Measurements from ENCODE around the gene GLO1.

GLO1 gene

DNA sequence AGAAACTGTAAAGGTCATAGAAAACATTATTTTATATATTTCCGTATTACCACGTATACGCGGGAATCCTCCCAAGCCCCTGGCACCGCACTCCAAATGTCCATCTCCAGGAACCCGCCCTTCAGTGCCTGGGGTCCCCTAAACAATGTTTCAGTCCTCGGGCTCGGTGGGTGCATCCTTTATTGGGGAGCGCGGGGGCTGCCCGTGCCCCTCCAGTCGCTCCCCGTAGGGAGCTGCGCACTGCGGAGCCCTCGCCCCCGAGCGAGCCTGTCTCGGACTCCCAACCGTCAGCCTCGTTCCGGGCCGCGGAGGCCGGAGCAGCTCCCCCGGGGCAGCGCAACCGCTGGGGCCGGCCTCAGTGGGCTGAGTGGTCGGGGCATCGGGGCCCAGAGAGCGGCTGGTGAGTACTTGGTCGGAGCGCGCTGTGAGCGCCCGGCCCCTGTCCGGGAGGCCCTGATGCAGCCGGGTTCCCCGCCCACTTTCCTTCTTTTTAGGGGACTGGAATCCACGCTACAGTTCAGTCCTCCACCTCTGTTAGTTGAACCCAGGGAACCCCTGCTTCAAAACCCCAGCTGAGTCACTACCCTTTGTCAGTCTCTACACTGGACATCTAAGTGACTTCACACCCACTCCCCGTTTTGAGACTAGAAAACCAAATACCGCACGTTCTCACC is 12.2 kb upstream of the GLO1 start, which contains the start of gene DNAH8:
Gene DNAH8, plus strand, starts transcription at position 296 of the 674 bp plus-strand sequence. CDS start 7,499 bp downstream, outside the sequence.
- H2AFZ ChIP-seq (ENCODE audit: low read length), result no peak within 1 kb of the TSS
- H3K79me1 ChIP-seq (ENCODE audit: low read depth, low read length), result no peaks in the 10 kb centered on the region
- no peaks in the 10 kb centered on the region for H3K27me3 ChIP-seq (ENCODE audit: control insufficient read depth in 3 of 3, insufficient read depth in 3 of 3, low read depth in 1 of 3, low read length in 3 of 3)
- H3K4me3 ChIP-seq (ENCODE audit: low read length in 2 of 2), result peak within 1 kb of the TSS in 1 of 2 donors; percentile 69
- DNase-seq (ENCODE audit: low spot score), result no peak
- WGBS, 2 donors (ENCODE audit: extremely low coverage in 2 of 2, insufficient read length in 2 of 2, insufficient replicate concordance in 1 of 2), result no CpG with 5 or more reads among the region's 44 CpGs
- no peak within 1 kb of the TSS for H3K27ac ChIP-seq (replicated peaks; ENCODE audit: low read length)
- peaks cover 0 to 2% of the 10 kb centered on the region in 2 donors for H3K4me1 ChIP-seq (ENCODE audit: control insufficient read depth in 2 of 2, insufficient read depth in 1 of 2, low read depth in 1 of 2, low read length in 2 of 2)
- H3K36me3 ChIP-seq (replicated peaks in 1 of 2; ENCODE audit: control insufficient read depth in 2 of 2, insufficient read depth in 2 of 2, low read length in 2 of 2), result no peaks in the 10 kb centered on the region
- no peak within 1 kb of the TSS for H2AK5ac ChIP-seq (ENCODE audit: low read depth, low read length)
- H2BK5ac ChIP-seq (ENCODE audit: low read length), result no peak within 1 kb of the TSS
- no peak within 1 kb of the TSS for H3K9ac ChIP-seq (ENCODE audit: low read depth, low read length, poor library complexity)
- H3K4me2 ChIP-seq (ENCODE audit: insufficient read depth, low read length, poor library complexity, severe bottlenecking), result peak within 1 kb of the TSS; percentile 45
- no peak within 1 kb of the TSS for H2BK12ac ChIP-seq (ENCODE audit: low read length)
- no peak within 1 kb of the TSS for H4K91ac ChIP-seq (ENCODE audit: low read depth, low read length, poor library complexity)
- H3K23ac ChIP-seq (ENCODE audit: low read depth, low read length, poor library complexity), result no peak within 1 kb of the TSS
- no peaks in the 10 kb centered on the region for H3K9me3 ChIP-seq (replicated peaks in 1 of 2; ENCODE audit: control insufficient read depth in 2 of 2, insufficient read depth in 1 of 2, low read depth in 1 of 2, low read length in 2 of 2)
- peak within 1 kb of the TSS; percentile 53 for H3K18ac ChIP-seq (ENCODE audit: low read length)
- H4K8ac ChIP-seq (ENCODE audit: low read depth, low read length), result no peak within 1 kb of the TSS
- no peak within 1 kb of the TSS for H2BK15ac ChIP-seq (ENCODE audit: low read length)
- H3K14ac ChIP-seq (ENCODE audit: low read length), result no peak within 1 kb of the TSS
- no peak within 1 kb of the TSS for H3K4ac ChIP-seq (ENCODE audit: low read length)
- H2BK120ac ChIP-seq (ENCODE audit: low read depth, low read length), result no peak within 1 kb of the TSS

DNA sequence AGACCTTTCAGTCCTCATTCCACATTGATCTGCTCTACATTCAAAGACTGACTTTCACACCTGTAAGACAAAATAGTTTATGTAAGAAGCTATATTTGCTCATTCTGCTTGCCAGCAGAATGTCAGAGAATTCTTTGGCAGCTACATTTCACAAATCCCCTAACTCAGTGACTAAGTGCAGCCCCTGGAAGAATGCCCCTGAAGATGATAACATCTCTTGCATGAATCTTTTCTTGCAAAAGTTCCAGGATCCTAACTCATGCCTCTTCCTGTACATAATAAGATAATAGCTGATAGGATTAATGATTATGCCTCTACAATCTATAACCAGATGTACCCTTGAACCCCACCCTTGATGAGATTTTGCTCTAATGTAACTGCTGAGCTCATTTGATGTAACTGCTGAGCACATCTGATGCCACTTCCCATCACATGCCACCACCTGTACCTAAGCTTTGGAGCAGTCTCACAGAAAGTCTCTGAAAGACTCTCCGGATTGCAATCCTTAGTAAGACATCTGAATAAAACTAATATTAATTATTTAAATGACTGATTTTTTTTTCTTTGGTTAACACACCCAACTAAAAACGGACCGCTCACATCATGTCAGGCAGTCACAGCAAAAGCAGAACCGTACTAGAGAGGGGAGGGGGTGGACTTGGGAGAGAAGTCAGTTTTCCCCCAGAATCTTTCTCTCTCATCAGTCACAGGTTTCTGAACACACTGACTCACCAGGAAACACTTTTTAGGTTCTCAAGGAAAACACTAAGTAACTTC is 11.5 kb upstream of the GLO1 start:
- Histone ChIP-seq H3K23ac (ENCODE audit: low read depth, low read length, poor library complexity) (no peak overlapping the region), H3K4ac (ENCODE audit: low read length) (no peak overlapping the region), H2AFZ (ENCODE audit: low read length) (no peak overlapping the region), H4K91ac (ENCODE audit: low read depth, low read length, poor library complexity) (no peak overlapping the region), H3K27ac (replicated peaks; ENCODE audit: low read length) (no peak overlapping the region), H3K4me1 (ENCODE audit: control insufficient read depth in 2 of 2, insufficient read depth in 1 of 2, low read depth in 1 of 2, low read length in 2 of 2) (no peaks in the 10 kb centered on the region), H3K36me3 (replicated peaks in 1 of 2; ENCODE audit: control insufficient read depth in 2 of 2, insufficient read depth in 2 of 2, low read length in 2 of 2) (no peaks in the 10 kb centered on the region), H3K14ac (ENCODE audit: low read length) (no peak overlapping the region), H3K9me3 (replicated peaks in 1 of 2; ENCODE audit: control insufficient read depth in 2 of 2, insufficient read depth in 1 of 2, low read depth in 1 of 2, low read length in 2 of 2) (no peaks in the 10 kb centered on the region), H4K8ac (ENCODE audit: low read depth, low read length) (no peak overlapping the region), H2BK5ac (ENCODE audit: low read length) (no peak overlapping the region), H3K9ac (ENCODE audit: low read depth, low read length, poor library complexity) (no peak overlapping the region), H2BK15ac (ENCODE audit: low read length) (no peak overlapping the region), H3K4me3 (ENCODE audit: low read length in 2 of 2) (no peak overlapping the region), H3K27me3 (ENCODE audit: control insufficient read depth in 3 of 3, insufficient read depth in 3 of 3, low read depth in 1 of 3, low read length in 3 of 3) (no peaks in the 10 kb centered on the region), H2BK120ac (ENCODE audit: low read depth, low read length) (no peak overlapping the region), H2AK5ac (ENCODE audit: low read depth, low read length) (no peak overlapping the region), H3K4me2 (ENCODE audit: insufficient read depth, low read length, poor library complexity, severe bottlenecking) (no peak overlapping the region), H3K79me1 (ENCODE audit: low read depth, low read length) (no peaks in the 10 kb centered on the region), H2BK12ac (ENCODE audit: low read length) (no peak overlapping the region), H3K18ac (ENCODE audit: low read length) (no peak overlapping the region)
- no peak for DNase-seq (ENCODE audit: low spot score)
- no CpG with 5 or more reads among the region's 4 CpGs for WGBS, 2 donors (ENCODE audit: extremely low coverage in 2 of 2, insufficient read length in 2 of 2, insufficient replicate concordance in 1 of 2)

DNA sequence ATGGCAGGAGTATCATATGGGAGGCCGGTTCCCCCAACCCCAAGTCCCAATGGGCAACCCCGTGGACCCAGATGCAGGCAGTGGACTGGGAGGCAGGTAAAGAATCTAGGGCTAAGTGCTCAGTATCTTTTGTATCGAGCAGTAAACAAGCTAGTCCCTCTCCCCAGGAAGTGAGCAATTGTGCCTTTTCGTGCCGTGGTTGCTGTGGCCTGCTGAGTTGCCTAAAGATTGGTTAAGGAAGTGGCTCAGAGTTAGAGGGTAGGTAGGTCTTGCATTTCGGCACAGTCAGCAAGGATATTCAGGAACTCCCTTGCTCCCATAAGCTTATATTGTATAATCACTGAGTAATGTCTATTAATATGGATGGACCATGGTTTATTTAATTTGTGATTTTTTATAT is 10.9 kb upstream of the GLO1 start:
- no peak overlapping the region for H3K4me2 ChIP-seq (ENCODE audit: insufficient read depth, low read length, poor library complexity, severe bottlenecking)
- no peaks in the 10 kb centered on the region for H3K9me3 ChIP-seq (replicated peaks in 1 of 2; ENCODE audit: control insufficient read depth in 2 of 2, insufficient read depth in 1 of 2, low read depth in 1 of 2, low read length in 2 of 2)
- no peak overlapping the region for H3K18ac ChIP-seq (ENCODE audit: low read length)
- no peaks in the 10 kb centered on the region for H3K27me3 ChIP-seq (ENCODE audit: control insufficient read depth in 3 of 3, insufficient read depth in 3 of 3, low read depth in 1 of 3, low read length in 3 of 3)
- no CpG with 5 or more reads among the region's 6 CpGs for WGBS, 2 donors (ENCODE audit: extremely low coverage in 2 of 2, insufficient read length in 2 of 2, insufficient replicate concordance in 1 of 2)
- no peak overlapping the region for H2BK12ac ChIP-seq (ENCODE audit: low read length)
- no peak overlapping the region for H3K9ac ChIP-seq (ENCODE audit: low read depth, low read length, poor library complexity)
- H3K4ac ChIP-seq (ENCODE audit: low read length), result no peak overlapping the region
- H3K14ac ChIP-seq (ENCODE audit: low read length), result no peak overlapping the region
- no peaks in the 10 kb centered on the region for H3K4me1 ChIP-seq (ENCODE audit: control insufficient read depth in 2 of 2, insufficient read depth in 1 of 2, low read depth in 1 of 2, low read length in 2 of 2)
- no peak overlapping the region for H2AFZ ChIP-seq (ENCODE audit: low read length)
- no peak overlapping the region for H3K4me3 ChIP-seq (ENCODE audit: low read length in 2 of 2)
- H2BK120ac ChIP-seq (ENCODE audit: low read depth, low read length), result no peak overlapping the region
- no peak for DNase-seq (ENCODE audit: low spot score)
- H4K8ac ChIP-seq (ENCODE audit: low read depth, low read length), result no peak overlapping the region
- no peaks in the 10 kb centered on the region for H3K36me3 ChIP-seq (replicated peaks in 1 of 2; ENCODE audit: control insufficient read depth in 2 of 2, insufficient read depth in 2 of 2, low read length in 2 of 2)
- no peak overlapping the region for H2AK5ac ChIP-seq (ENCODE audit: low read depth, low read length)
- no peak overlapping the region for H2BK15ac ChIP-seq (ENCODE audit: low read length)
- no peak overlapping the region for H4K91ac ChIP-seq (ENCODE audit: low read depth, low read length, poor library complexity)
- no peak overlapping the region for H3K27ac ChIP-seq (replicated peaks; ENCODE audit: low read length)
- H3K23ac ChIP-seq (ENCODE audit: low read depth, low read length, poor library complexity), result no peak overlapping the region
- no peaks in the 10 kb centered on the region for H3K79me1 ChIP-seq (ENCODE audit: low read depth, low read length)
- H2BK5ac ChIP-seq (ENCODE audit: low read length), result no peak overlapping the region

DNA sequence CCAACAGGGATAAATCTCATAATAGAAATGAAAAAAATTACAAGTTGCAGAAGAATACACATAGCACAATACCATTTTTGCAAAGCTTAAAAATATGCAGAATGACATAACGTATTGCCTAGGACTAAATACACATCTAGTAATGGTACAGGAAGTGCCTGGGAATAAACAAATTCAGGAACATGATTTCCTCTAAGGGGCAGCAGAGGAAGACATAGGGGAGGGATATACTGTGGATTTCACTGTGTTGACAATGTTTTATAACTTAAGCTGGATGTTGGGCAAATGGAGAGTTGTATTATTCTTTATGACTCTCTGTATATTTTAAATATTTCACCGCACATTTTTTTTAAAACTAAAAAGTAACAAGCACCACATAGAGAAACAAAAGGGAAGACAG is 5.6 kb upstream of the GLO1 start:
- no peak overlapping the region for H2AK5ac ChIP-seq (ENCODE audit: low read depth, low read length)
- no peaks in the 10 kb centered on the region for H3K4me1 ChIP-seq (ENCODE audit: control insufficient read depth in 2 of 2, insufficient read depth in 1 of 2, low read depth in 1 of 2, low read length in 2 of 2)
- no peak overlapping the region for H2BK5ac ChIP-seq (ENCODE audit: low read length)
- H2BK120ac ChIP-seq (ENCODE audit: low read depth, low read length), result no peak overlapping the region
- H2AFZ ChIP-seq (ENCODE audit: low read length), result no peak overlapping the region
- no peaks in the 10 kb centered on the region for H3K27me3 ChIP-seq (ENCODE audit: control insufficient read depth in 3 of 3, insufficient read depth in 3 of 3, low read depth in 1 of 3, low read length in 3 of 3)
- no peak overlapping the region for H2BK15ac ChIP-seq (ENCODE audit: low read length)
- no peak overlapping the region for H3K23ac ChIP-seq (ENCODE audit: low read depth, low read length, poor library complexity)
- no peak overlapping the region for H4K91ac ChIP-seq (ENCODE audit: low read depth, low read length, poor library complexity)
- no peaks in the 10 kb centered on the region for H3K36me3 ChIP-seq (replicated peaks in 1 of 2; ENCODE audit: control insufficient read depth in 2 of 2, insufficient read depth in 2 of 2, low read length in 2 of 2)
- H3K4me3 ChIP-seq (ENCODE audit: low read length in 2 of 2), result no peak overlapping the region
- no peak overlapping the region for H2BK12ac ChIP-seq (ENCODE audit: low read length)
- H3K4me2 ChIP-seq (ENCODE audit: insufficient read depth, low read length, poor library complexity, severe bottlenecking), result no peak overlapping the region
- no peak overlapping the region for H3K4ac ChIP-seq (ENCODE audit: low read length)
- no peaks in the 10 kb centered on the region for H3K79me1 ChIP-seq (ENCODE audit: low read depth, low read length)
- DNase-seq (ENCODE audit: low spot score), result no peak
- no peak overlapping the region for H4K8ac ChIP-seq (ENCODE audit: low read depth, low read length)
- H3K18ac ChIP-seq (ENCODE audit: low read length), result no peak overlapping the region
- no peaks in the 10 kb centered on the region for H3K9me3 ChIP-seq (replicated peaks in 1 of 2; ENCODE audit: control insufficient read depth in 2 of 2, insufficient read depth in 1 of 2, low read depth in 1 of 2, low read length in 2 of 2)
- H3K27ac ChIP-seq (replicated peaks; ENCODE audit: low read length), result no peak overlapping the region
- H3K14ac ChIP-seq (ENCODE audit: low read length), result no peak overlapping the region
- no CpG with 5 or more reads among the region's 2 CpGs for WGBS, 2 donors (ENCODE audit: extremely low coverage in 2 of 2, insufficient read length in 2 of 2, insufficient replicate concordance in 1 of 2)
- no peak overlapping the region for H3K9ac ChIP-seq (ENCODE audit: low read depth, low read length, poor library complexity)

Measured in neuronal stem cell (in vitro differentiated cells).